Left ventricle myocardium inferior (tissue), 1 donor: ENCODE data around the gene NCEH1. TPM values are rescaled to one million over a fixed set of nuclear protein-coding genes. Genes with fewer than 3 reads are reported as not detected.

ENCODE experiments used
- DNase-seq: peaks from one replicate; pipeline ENCODE4 v3.0.0-alpha.2; 2020
- H3K27ac ChIP-seq: fragments of 200-600 bp; replicated peaks from 2 replicates; pipeline ENCODE4 v1.8.0; 2021
- H3K27me3 ChIP-seq: fragments of 200-600 bp; 2 replicates; pipeline ENCODE4 v1.8.0; 2021; ENCODE audit warnings: low read depth
- H3K36me3 ChIP-seq: fragments of 200-600 bp; 2 replicates; pipeline ENCODE4 v1.8.0; 2021
- H3K4me1 ChIP-seq: fragments of 200-600 bp; 2 replicates; pipeline ENCODE4 v1.8.0; 2021
- H3K4me3 ChIP-seq: fragments of 200-600 bp; 2 replicates; pipeline ENCODE4 v1.8.0; 2021; ENCODE audit warnings: mild to moderate bottlenecking, moderate library complexity
- H3K9me3 ChIP-seq: fragments of 200-600 bp; replicated peaks from 2 replicates; pipeline ENCODE4 v1.8.0; 2021
- CTCF ChIP-seq: fragments of 200-600 bp; IDR thresholded peaks from 2 replicates; pipeline ENCODE4 v1.8.0; 2021; ENCODE audit warnings: antibody characterized with exemption, mild to moderate bottlenecking, borderline replicate concordance
- intact Hi-C: fragments of 100-400 bp; cut with micrococcal nuclease; formaldehyde crosslinking; loops from one replicate; pipeline ENCODE4 v1.11.0; 2022
- total RNA-seq: library from RNA; stranded (reverse); fragmentation: NEBNext Ultra II Directional; extraction: Animal tissue kit (Norgen Biotek cat#: 25700); gene quantifications from one replicate; pipeline ENCODE4 v1.2.1, GENCODE V29; 2021
- donor health status: DM: no; HTN: yes; CAD: no; lungs with severe emphysema.

Gene NCEH1
- total RNA-seq, 1 donor from 2014 or later = 58.6 TPM

- H3K36me3 ChIP-seq = no peaks in the 10 kb centered on the region
- no peak for TF ChIP-seq CTCF
- intact Hi-C loops = no loop called here
- no peak overlapping the region for H3K4me3 ChIP-seq
- peaks cover 14% of the 10 kb centered on the region for H3K4me1 ChIP-seq
- H3K27me3 ChIP-seq = no peaks in the 10 kb centered on the region
- DNase-seq = no peak
- no peak overlapping the region for H3K27ac ChIP-seq
- H3K9me3 ChIP-seq = peaks cover 7% of the 10 kb centered on the region
Observed at GRCh38 chr3:172609750-172610149, 101.1 kb downstream of the NCEH1 start.

DNA sequence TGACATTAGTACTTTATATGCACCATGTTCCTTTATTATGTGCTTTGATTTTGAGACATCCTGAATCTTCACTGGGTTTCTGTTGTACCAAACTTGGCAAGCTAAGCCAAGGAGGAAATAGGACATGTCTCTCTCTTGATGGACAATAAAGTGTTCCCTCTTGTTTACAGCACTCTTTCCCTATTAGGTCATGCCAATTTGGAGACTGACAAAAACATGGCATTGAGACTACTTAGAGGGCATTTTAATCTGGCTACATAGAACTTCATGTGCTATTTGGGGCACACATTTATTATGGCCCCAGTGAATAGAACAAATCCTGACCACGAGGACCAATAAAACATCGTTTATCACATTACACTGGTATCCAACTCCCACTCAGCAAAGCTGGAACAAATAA is 102.3 kb downstream of the NCEH1 start:
- no peak for DNase-seq
- TF ChIP-seq CTCF = no peak
- Histone ChIP-seq H3K9me3 (peaks cover 7% of the 10 kb centered on the region), H3K27me3 (no peaks in the 10 kb centered on the region), H3K4me1 (peaks cover 14% of the 10 kb centered on the region), H3K27ac (no peak overlapping the region), H3K36me3 (no peaks in the 10 kb centered on the region), H3K4me3 (no peak overlapping the region)
- intact Hi-C loops = no loop called here

DNA sequence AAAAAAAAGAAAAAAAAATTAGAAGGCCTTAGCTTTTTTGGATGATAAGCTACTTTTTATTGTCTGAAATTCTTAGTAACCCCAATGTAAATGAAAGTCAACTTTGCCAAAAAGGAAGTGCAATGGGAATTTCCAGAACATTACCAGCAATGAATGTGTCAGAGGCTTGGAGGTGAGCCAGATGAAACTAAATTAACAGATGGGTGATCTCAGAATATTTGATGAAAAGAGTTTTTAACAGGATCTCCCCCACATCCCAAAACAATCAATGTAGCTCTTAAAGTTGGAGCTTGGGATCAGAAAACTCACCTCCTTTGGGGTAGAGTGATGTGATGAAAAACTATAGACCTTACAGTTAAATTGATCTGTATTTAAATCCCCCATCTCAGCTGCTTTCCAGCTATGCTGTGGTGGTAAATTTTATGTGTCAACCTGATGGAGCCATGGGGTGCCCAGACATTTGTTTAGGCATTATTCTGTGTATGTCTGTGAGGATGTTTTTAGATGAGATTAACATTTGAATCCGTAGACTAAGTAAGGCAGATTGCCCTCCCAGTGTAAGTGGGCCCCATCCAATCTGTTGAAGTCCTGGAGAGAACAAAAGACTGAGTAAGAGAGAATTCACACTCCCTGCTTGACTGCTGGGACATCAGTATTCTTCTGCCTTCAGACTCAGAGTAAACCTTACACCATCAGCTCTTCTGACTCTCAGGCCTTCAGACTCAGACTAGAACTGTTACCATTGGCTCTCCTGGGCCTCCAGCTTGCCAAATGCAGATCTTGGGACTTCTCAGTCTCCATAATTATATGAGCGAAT is 103.4 kb downstream of the NCEH1 start:
- intact Hi-C loops = no loop called here
- H3K9me3 ChIP-seq = peaks cover 7% of the 10 kb centered on the region
- H3K27me3 ChIP-seq = no peaks in the 10 kb centered on the region
- H3K4me1 ChIP-seq = peaks cover 14% of the 10 kb centered on the region
- H3K36me3 ChIP-seq = no peaks in the 10 kb centered on the region
- peak overlapping the region; percentile 45 for H3K27ac ChIP-seq
- H3K4me3 ChIP-seq = no peak overlapping the region
- DNase-seq = no peak
- TF ChIP-seq CTCF = no peak

DNA sequence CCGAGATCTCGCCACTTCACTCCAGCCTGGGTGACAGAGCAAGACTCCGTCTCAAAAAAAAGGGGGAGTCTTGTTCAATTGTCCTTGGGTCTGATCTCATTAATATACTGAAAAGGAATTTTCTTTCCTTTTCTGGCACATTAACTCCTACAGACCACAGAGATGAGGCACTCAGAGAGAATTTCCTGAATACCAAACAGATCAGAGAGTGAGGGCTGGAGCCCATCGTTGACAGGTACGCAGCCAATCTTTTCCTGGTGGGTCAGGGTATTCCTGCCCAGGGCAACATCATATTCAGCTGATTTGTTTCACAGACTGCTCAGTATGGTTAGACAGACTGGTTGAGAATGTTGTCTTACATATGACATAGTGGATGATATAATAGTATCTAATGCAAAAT is 104.8 kb downstream of the NCEH1 start:
- H3K36me3 ChIP-seq = no peaks in the 10 kb centered on the region
- no peak for TF ChIP-seq CTCF
- no peak for DNase-seq
- peaks cover 14% of the 10 kb centered on the region for H3K4me1 ChIP-seq
- no peak overlapping the region for H3K27ac ChIP-seq
- peaks cover 5% of the 10 kb centered on the region for H3K9me3 ChIP-seq
- no peaks in the 10 kb centered on the region for H3K27me3 ChIP-seq
- no peak overlapping the region for H3K4me3 ChIP-seq
- intact Hi-C loops = no loop called here

GRCh38 chr3:172604895-172605646 is 105.8 kb downstream of the NCEH1 start:
- Histone ChIP-seq H3K27ac (no peak overlapping the region), H3K27me3 (no peaks in the 10 kb centered on the region), H3K4me1 (peaks cover 14% of the 10 kb centered on the region), H3K9me3 (no peaks in the 10 kb centered on the region), H3K4me3 (no peak overlapping the region), H3K36me3 (no peaks in the 10 kb centered on the region)
- no peak for DNase-seq
- intact Hi-C loops = no loop called here
- no peak for TF ChIP-seq CTCF
